Tibial nerve (tissue), 4 donors: ENCODE results near the gene NANOS3. TPM values are rescaled to one million over a fixed set of nuclear protein-coding genes. Genes with fewer than 3 reads are reported as not detected.

Experiments
- DNase-seq, 2 donors: peaks; one replicate each; pipeline ENCODE4 v3.0.0-alpha.2; 2019; ENCODE audit warnings: low spot score in 2 of 2
- H3K27ac ChIP-seq, 4 donors: fragments of 200-600 bp; sonication (generic) in 3 of 4; one replicate each; pipeline ENCODE4 v1.5.1; 2017 to 2019; ENCODE audit warnings: mild to moderate bottlenecking in 1 of 4
- H3K27me3 ChIP-seq, 2 donors: fragments of 200-600 bp; sonication (generic) in 1 of 2; one replicate each; pipeline versions ENCODE4 v1.5.1 to v1.6.0; 2017 to 2019
- H3K36me3 ChIP-seq, 3 donors: fragments of 200-600 bp; sonication (generic); one replicate each; pipeline ENCODE4 v1.5.1; 2018 to 2019
- H3K4me1 ChIP-seq, 4 donors: fragments of 200-600 bp; sonication (generic) in 3 of 4; one replicate each; pipeline ENCODE4 v1.5.1; 2017 to 2019
- H3K4me3 ChIP-seq, 4 donors: fragments of 200-600 bp; sonication (generic) in 3 of 4; one replicate each; pipeline ENCODE4 v1.5.1; 2017 to 2019; ENCODE audit warnings: mild to moderate bottlenecking in 1 of 4, moderate library complexity in 1 of 4
- H3K9me3 ChIP-seq, 4 donors: fragments of 200-600 bp; sonication (generic) in 3 of 4; one replicate each; pipeline ENCODE4 v1.5.1; 2017 to 2019
- EP300 ChIP-seq, 2 donors: sonication (generic); formaldehyde crosslinking; IDR thresholded peaks; one replicate each; pipeline ENCODE4 v1.6.1; 2017; ENCODE audit warnings: antibody characterized with exemption in 2 of 2, mild to moderate bottlenecking in 1 of 2
- POLR2A ChIP-seq, 2 donors: fragments of 450-650 bp; IDR thresholded peaks; one replicate each; pipeline ENCODE4 v1.6.1; 2017; ENCODE audit warnings: antibody characterized with exemption in 2 of 2, mild to moderate bottlenecking in 2 of 2, moderate library complexity in 2 of 2
- WGBS, 2 donors: methylation state at CpG; one replicate each; pipeline ENCODE4 v1.1.5; 2018; 5-methylcytosine and 5-hydroxymethylcytosine counted together
- total RNA-seq, 4 donors: library from RNA; depleted of rRNA; stranded (reverse); fragments of >200 nt; gene quantifications; one replicate each; pipeline ENCODE4 v1.1.0, GENCODE V29; 2016
- TF ChIP-seq, protein P1 (sequence below), 5 experiments: fragments of 200-600 bp in 3 of 5; fragments of 450-650 bp in 2 of 5; sonication (generic) in 3 of 5; IDR thresholded peaks; one replicate each; pipeline ENCODE4 v1.5.1; 2016 to 2019; ENCODE audit warnings: antibody characterized with exemption in 5 of 5, mild to moderate bottlenecking in 3 of 5, moderate library complexity in 2 of 5

The NANOS3 gene
- total RNA-seq, 4 donors from 2014 or later: not detected

DNA sequence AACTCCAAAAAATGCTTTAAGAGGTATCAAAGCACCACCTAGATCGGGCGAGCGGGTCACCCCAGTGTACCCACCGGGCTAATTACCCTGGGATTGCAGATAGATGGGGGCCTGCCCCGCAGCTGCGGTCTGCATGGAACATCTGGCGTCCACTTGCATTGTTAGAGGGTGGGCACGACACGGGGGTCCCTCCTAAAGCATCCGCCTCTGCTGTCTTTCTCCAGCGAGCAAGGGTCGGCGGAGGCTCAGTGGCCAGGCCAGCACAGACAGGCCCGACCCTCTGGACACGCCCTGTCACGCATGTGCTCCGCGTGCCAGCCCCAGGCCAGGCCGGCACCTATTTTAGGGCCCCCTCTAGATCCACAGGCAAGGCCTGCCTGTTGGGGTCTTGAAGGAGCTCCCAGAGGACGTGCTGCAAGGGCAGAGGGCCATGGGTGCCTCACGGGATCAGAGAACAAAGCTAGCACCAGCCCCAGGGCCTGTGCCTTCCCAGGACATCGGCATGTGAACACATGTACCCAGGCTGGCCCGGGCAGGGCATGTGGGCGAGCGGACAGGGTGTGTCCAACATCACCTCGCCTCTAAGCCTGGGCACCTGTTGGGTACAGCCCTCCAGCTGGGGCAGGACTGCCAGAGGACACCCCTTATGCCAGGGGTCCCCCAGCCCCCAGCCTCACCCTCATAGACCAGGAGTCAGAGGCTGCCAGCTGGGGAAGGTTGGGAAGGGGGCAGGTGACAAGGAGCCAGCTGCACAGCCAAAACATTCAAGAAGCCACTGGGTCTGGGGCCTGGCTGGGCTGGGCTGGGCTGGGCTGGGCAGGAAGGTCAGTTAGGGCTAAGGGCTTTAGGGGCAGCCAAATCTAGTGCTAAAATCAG is 35.6 kb upstream of the NANOS3 start:
- no peak for TF ChIP-seq POLR2A (IDR thresholded peaks at IDR 0.05)
- TF ChIP-seq, protein P1, sequence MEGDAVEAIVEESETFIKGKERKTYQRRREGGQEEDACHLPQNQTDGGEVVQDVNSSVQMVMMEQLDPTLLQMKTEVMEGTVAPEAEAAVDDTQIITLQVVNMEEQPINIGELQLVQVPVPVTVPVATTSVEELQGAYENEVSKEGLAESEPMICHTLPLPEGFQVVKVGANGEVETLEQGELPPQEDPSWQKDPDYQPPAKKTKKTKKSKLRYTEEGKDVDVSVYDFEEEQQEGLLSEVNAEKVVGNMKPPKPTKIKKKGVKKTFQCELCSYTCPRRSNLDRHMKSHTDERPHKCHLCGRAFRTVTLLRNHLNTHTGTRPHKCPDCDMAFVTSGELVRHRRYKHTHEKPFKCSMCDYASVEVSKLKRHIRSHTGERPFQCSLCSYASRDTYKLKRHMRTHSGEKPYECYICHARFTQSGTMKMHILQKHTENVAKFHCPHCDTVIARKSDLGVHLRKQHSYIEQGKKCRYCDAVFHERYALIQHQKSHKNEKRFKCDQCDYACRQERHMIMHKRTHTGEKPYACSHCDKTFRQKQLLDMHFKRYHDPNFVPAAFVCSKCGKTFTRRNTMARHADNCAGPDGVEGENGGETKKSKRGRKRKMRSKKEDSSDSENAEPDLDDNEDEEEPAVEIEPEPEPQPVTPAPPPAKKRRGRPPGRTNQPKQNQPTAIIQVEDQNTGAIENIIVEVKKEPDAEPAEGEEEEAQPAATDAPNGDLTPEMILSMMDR (IDR thresholded peaks at IDR 0.05): no peak
- TF ChIP-seq EP300 (IDR thresholded peaks at IDR 0.05): peak in 1 of 2 donors; percentile 63
- no peaks in the 10 kb centered on the region for H3K27me3 ChIP-seq
- peaks cover 0 to 80% (median 63%) of the 10 kb centered on the region in 4 donors for H3K4me1 ChIP-seq
- no peaks in the 10 kb centered on the region for H3K9me3 ChIP-seq
- peak overlapping the region; percentile 96 to 100 (median 98) for H3K27ac ChIP-seq
- peak in 1 of 2 donors; percentile 42 for DNase-seq
- H3K36me3 ChIP-seq: peaks cover 0 to 3% (median 0%) of the 10 kb centered on the region in 3 donors
- WGBS, 2 donors: 9 to 13% methylated on average over 8 to 18 of the region's 26 CpGs
- H3K4me3 ChIP-seq: peak overlapping the region; percentile 85 to 99 (median 96)

DNA sequence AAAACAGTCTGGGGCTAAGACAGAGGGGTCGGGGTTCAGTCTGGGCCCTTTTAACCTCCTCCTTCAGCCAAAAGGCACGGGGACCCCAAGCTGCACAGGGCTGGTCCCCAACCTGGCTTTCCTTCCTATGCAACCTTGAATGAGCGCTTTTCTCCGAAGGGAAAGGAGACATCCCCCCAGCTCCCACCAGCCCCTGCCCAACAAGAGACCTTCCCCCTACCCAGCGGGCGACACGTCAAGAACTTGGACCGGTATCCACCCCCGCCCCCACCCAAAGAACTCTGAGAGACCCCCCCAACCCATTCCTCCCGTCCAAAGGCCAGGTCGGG is 35.0 kb upstream of the NANOS3 start:
- DNase-seq: no peak

DNA sequence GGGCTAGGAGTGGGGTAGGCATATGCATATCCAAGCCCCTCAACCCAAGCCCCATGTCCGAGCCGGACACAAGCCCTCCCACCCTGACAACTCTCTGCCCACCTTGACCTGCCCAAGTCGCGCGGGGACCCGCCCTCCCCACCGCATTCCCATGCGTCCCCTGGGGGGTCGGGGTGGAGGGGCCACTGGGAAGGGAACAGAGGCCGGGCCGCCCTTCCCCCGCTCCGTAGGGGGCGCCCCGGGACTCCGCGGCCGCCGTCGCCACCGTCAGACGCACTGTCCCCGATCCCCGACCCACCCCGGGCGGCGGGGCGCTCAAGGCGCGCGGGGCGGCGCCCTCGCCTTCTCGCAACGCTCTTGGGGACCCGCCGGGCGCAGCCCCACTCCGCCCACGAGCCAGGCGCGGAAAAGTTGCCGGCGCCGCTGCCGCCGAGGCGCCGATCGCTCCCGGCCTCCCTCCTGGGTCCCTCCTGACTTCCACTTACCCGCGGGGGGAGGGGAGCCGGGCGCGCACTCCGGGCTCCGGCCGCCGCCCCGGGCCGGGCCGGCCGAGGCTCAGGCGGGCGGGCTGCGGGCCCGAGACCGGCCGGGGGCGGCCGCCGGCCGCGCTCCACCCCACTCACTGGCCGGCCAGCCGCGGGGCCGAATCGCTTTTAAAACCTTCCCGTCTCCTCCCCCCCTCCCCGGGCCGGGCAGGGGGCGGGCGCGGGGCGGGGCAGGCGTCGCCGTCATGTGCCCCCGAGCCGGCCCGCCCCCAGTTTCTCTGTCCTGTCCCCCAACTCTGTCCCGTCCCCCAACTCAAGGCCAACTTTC is 34.4 kb upstream of the NANOS3 start:
- peaks cover 0 to 79% (median 60%) of the 10 kb centered on the region in 4 donors for H3K4me1 ChIP-seq
- DNase-seq: peak; percentile 82 to 88
- TF ChIP-seq EP300 (IDR thresholded peaks at IDR 0.05): peak in 1 of 2 donors; percentile 86
- peak; percentile 93 to 96 for TF ChIP-seq POLR2A (IDR thresholded peaks at IDR 0.05)
- TF ChIP-seq, protein P1 (IDR thresholded peaks at IDR 0.05): peak in 2 of 5 experiments; percentile 11 to 28
- no peaks in the 10 kb centered on the region for H3K36me3 ChIP-seq
- H3K27ac ChIP-seq: peak overlapping the region; percentile 96 to 100 (median 98)
- 0% methylated on average over 31 to 32 of the region's 95 CpGs for WGBS, 2 donors
- H3K9me3 ChIP-seq: no peaks in the 10 kb centered on the region
- no peaks in the 10 kb centered on the region for H3K27me3 ChIP-seq
- H3K4me3 ChIP-seq: peak overlapping the region; percentile 85 to 99 (median 96)

More for the DNA sequence above, 35.0 kb upstream of the NANOS3 start:
- no peaks in the 10 kb centered on the region for H3K27me3 ChIP-seq
- peak overlapping the region; percentile 96 to 100 (median 98) for H3K27ac ChIP-seq
- H3K4me3 ChIP-seq: peak overlapping the region; percentile 85 to 99 (median 96)
- TF ChIP-seq, protein P1 (IDR thresholded peaks at IDR 0.05): no peak
- TF ChIP-seq POLR2A (IDR thresholded peaks at IDR 0.05) (no peak), EP300 (IDR thresholded peaks at IDR 0.05) (no peak)
- no peaks in the 10 kb centered on the region for H3K36me3 ChIP-seq
- peaks cover 0 to 80% (median 63%) of the 10 kb centered on the region in 4 donors for H3K4me1 ChIP-seq
- 1 to 2% methylated on average over 9 to 11 of the region's 11 CpGs for WGBS, 2 donors
- no peaks in the 10 kb centered on the region for H3K9me3 ChIP-seq

DNA sequence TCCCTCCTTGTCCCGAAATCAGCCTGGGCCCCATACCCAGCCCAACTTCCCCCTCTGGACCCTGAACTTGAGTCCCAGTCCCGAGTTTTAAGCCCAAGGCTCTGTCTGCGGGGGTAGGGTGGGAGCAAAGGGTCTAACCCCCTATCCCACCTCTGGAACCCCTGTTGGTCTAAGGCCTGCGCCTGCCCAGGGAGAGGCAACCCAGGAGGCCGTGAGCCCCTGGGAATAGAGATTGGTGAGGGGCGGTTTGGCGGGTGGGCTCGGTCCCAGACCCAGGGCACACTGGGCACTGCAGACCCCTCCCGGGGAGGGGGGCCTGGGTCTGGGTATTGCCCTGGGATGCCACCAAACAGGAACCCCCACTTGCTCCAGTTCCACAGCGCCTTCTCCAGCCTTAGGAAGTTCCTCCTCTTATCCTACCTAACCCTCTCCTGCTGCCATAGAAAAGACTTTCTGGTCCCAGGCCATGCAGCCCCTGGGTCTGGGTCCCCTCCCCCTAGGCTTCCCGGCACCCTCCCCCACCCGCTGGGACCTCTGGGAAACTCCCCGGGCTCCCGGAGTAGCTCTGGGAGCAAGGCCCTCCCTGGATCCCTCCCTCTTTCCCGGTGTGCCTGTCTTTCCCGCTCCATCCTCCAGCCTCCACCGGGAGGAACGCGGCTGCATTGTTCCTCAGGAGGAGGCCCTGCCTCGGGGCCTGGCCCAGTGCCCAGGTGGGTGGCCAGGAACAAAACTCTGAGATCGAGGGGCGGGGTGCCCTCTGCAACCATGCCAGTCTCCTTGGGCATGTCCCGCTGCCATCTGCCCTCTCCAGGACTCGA is 33.6 kb upstream of the NANOS3 start:
- Histone ChIP-seq H3K27ac (peak overlapping the region; percentile 96 to 100 (median 98)), H3K27me3 (no peaks in the 10 kb centered on the region), H3K4me3 (peak overlapping the region; percentile 46 to 99 (median 96)), H3K4me1 (peaks cover 0 to 78% (median 55%) of the 10 kb centered on the region in 4 donors), H3K36me3 (no peaks in the 10 kb centered on the region), H3K9me3 (no peaks in the 10 kb centered on the region)
- 8 to 16% methylated on average over 24 of the region's 24 CpGs for WGBS, 2 donors
- TF ChIP-seq POLR2A (IDR thresholded peaks at IDR 0.05) (no peak), EP300 (IDR thresholded peaks at IDR 0.05) (peak in 1 of 2 donors; percentile 60)
- TF ChIP-seq, protein P1 (IDR thresholded peaks at IDR 0.05): no peak
- no peak for DNase-seq
